Lower leg skin (tissue), 4 donors: ENCODE measurements around the gene CLDN11. TPM values are rescaled to one million over a fixed set of nuclear protein-coding genes. Genes with fewer than 3 reads are reported as not detected.

Source experiments
- DNase-seq, 2 donors: peaks; one replicate each; pipeline ENCODE4 v3.0.0-alpha.2; 2019; ENCODE audit warnings: low spot score in 2 of 2
- H3K4me3 ChIP-seq: fragments of 200-600 bp; sonication (generic); 2 replicates; pipeline ENCODE4 v1.5.1; 2017; ENCODE audit warnings: mild to moderate bottlenecking, low read depth; ENCODE audit not compliant: poor library complexity, severe bottlenecking
- CTCF ChIP-seq, 3 donors: fragments of 450-650 bp; IDR thresholded peaks; one replicate each; pipeline ENCODE4 v1.5.1; 2016; ENCODE audit warnings: antibody characterized with exemption in 3 of 3, mild to moderate bottlenecking in 3 of 3, moderate library complexity in 2 of 3
- POLR2A ChIP-seq, 2 donors: fragments of 450-650 bp; IDR thresholded peaks; one replicate each; pipeline ENCODE4 v1.6.1; 2016 to 2017; ENCODE audit warnings: antibody characterized with exemption in 2 of 2, mild to moderate bottlenecking in 1 of 2, moderate library complexity in 1 of 2
- WGBS, 2 donors: methylation state at CpG; one replicate each; pipeline ENCODE4 v1.1.5; 2018; 5-methylcytosine and 5-hydroxymethylcytosine counted together
- intact Hi-C: fragments of 100-400 bp; cut with DNase I; formaldehyde crosslinking; loops from one replicate; pipeline ENCODE4 v1.15.0; 2023; ENCODE audit warnings: low total_unique reads
- microRNA-seq, 2 donors: library from miRNA; unstranded; fragments of <30 nt; microRNA quantifications; one replicate each; pipeline ENCODE4, GENCODE V29; 2016; ENCODE audit warnings: borderline replicate concordance in 2 of 2, borderline number of aligned reads in 1 of 2
- total RNA-seq, 4 donors: library from RNA; depleted of rRNA; stranded (reverse); fragments of >200 nt; gene quantifications; one replicate each; pipeline ENCODE4 v1.1.0, GENCODE V29; 2016

CLDN11 gene
- total RNA-seq, 4 donors from 2014 or later: 1.5 to 4.0 (median 3.1) TPM

- no peak for DNase-seq
- TF ChIP-seq CTCF (IDR thresholded peaks at IDR 0.05) (no peak), POLR2A (IDR thresholded peaks at IDR 0.05) (no peak)
- intact Hi-C loops: no loop called here
- WGBS, 2 donors: 69 to 75% methylated on average over 5 of the region's 5 CpGs
- H3K4me3 ChIP-seq: no peak overlapping the region
Observed at GRCh38 chr3:170483485-170484262, 65.0 kb downstream of the CLDN11 start.

Small RNA genes within 50 kb of the gene (microRNA-seq; reads per million reads assigned to microRNA genes)
- gene MIR6828: 0 reads per million in 2 donors

Other genes with a start within 250 kb of the CLDN11 start
- gene PHC3, start 237.1 kb upstream of the CLDN11 start, total RNA-seq: 10 to 100 TPM; 31.9 to 47.6 (median 45.5) TPM
- gene PRKCI, start 196.4 kb upstream of the CLDN11 start, total RNA-seq: 100 to 1,000 TPM in 1 of 4 donors, 10 to 100 TPM in 3; 38.6 to 123 (median 50.2) TPM
- gene SKIL, start 61.2 kb upstream of the CLDN11 start, total RNA-seq: 10 to 100 TPM; 26.9 to 32.2 (median 29.8) TPM
- not detected for gene SLC7A14, start 167.2 kb downstream of the CLDN11 start, total RNA-seq